NCI-H748 (cell line): ENCODE data around the gene LEKR1.
"Not testable (repeated sequence)": the region's sequence is repeated elsewhere in the genome, so short reads cannot be mapped to it uniquely, and the experiment has no call there.

Experiments
- DNase-seq: peaks from one replicate; lab custom pipeline; 2025; ENCODE audit not compliant: unreplicated experiment; lab: John Stamatoyannopoulos, UW

Gene LEKR1

GRCh38 chr3:156803952-156804741 is 22.0 kb upstream of the LEKR1 start:
- DNase-seq, result no peak

GRCh38 chr3:156806698-156807097 is 19.5 kb upstream of the LEKR1 start:
- DNase-seq, result no peak

GRCh38 chr3:156808025-156808424 is 18.1 kb upstream of the LEKR1 start:
- no peak for DNase-seq

GRCh38 chr3:156811089-156811862 is 14.9 kb upstream of the LEKR1 start:
- no peak for DNase-seq

- DNase-seq, result peak; percentile 57
Observed at GRCh38 chr3:156812521-156813335, 13.4 kb upstream of the LEKR1 start.

- DNase-seq, result no peak
Observed at GRCh38 chr3:156814295-156814694, 11.9 kb upstream of the LEKR1 start.

- DNase-seq, result peak; percentile 50
Observed at GRCh38 chr3:156816091-156816793, 9.9 kb upstream of the LEKR1 start.

GRCh38 chr3:156816794-156817645 is 9.1 kb upstream of the LEKR1 start:
- peak; percentile 82 for DNase-seq

GRCh38 chr3:156817646-156818272 is 8.4 kb upstream of the LEKR1 start:
- DNase-seq, result no peak

- DNase-seq, result no peak
Observed at GRCh38 chr3:156818273-156818651, 7.9 kb upstream of the LEKR1 start.

GRCh38 chr3:156818890-156819289 is 7.3 kb upstream of the LEKR1 start:
- DNase-seq, result no peak

GRCh38 chr3:156819842-156820691 is 6.1 kb upstream of the LEKR1 start:
- DNase-seq, result no peak

GRCh38 chr3:156820692-156821080 is 5.5 kb upstream of the LEKR1 start:
- no peak for DNase-seq

GRCh38 chr3:156822626-156823260 is 3.4 kb upstream of the LEKR1 start:
- not testable (repeated sequence) for DNase-seq

- no peak for DNase-seq
Observed at GRCh38 chr3:156825795-156826143, 384 bp upstream of the LEKR1 start.

- DNase-seq, result no peak
Observed at GRCh38 chr3:156826896-156827882, 1.0 kb downstream of the LEKR1 start.

GRCh38 chr3:156831006-156831405 is 4.9 kb downstream of the LEKR1 start:
- DNase-seq, result no peak
